ENCODE results near the gene SCGN. TPM values are rescaled to one million over a fixed set of nuclear protein-coding genes. Genes with fewer than 3 reads are reported as not detected.

The SCGN gene
- total and polyA plus RNA-seq, 9 of the 15 experiments (the other 6 are each of a cell fraction or from before 2014, with no cell fraction given), result not detected

DNA sequence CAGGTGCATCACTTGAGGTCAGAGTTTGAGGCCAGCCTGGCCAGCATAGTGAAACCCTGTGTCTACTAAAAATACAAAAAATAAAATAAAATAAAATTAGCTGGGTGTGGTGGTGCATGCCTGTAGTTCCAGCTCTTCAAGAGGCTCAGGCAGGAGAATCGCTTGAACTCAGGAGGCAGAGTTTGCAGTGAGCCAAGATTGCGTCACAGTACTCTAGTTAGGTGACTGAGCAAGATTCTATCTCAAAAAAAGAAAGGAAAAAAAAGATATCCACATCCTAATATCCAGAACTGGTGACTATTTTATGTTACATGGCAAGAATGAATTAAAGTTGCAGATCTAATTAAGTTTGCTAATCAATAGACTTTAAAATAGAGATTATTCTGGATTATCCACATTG is 32.5 kb downstream of the SCGN start (continued):
- no peak for TF ChIP-seq CEBPG (CRISPR knock-in tag; IDR thresholded peaks at IDR 0.05)
- peak; percentile 82 to 97 for TF ChIP-seq CEBPG (tag; conservative IDR thresholded peaks at IDR 0.05 in 1 of 2, IDR thresholded peaks at IDR 0.05 in 1 of 2)
- TF ChIP-seq ZNF347 (CRISPR knock-in tag; IDR thresholded peaks at IDR 0.05; ENCODE audit: low read depth), result no peak
- TF ChIP-seq ZNF785 (CRISPR knock-in tag; IDR thresholded peaks at IDR 0.05), result no peak
- TF ChIP-seq FOSL1 (tag; conservative IDR thresholded peaks at IDR 0.05), result 0 out of 2 replicates have a peak, but pooled peaks have one; percentile 31
- peak; percentile 62; the same call in 1 of the 2 replicates for TF ChIP-seq ATF7 (IDR thresholded peaks at IDR 0.05)
- TF ChIP-seq, protein P1, sequence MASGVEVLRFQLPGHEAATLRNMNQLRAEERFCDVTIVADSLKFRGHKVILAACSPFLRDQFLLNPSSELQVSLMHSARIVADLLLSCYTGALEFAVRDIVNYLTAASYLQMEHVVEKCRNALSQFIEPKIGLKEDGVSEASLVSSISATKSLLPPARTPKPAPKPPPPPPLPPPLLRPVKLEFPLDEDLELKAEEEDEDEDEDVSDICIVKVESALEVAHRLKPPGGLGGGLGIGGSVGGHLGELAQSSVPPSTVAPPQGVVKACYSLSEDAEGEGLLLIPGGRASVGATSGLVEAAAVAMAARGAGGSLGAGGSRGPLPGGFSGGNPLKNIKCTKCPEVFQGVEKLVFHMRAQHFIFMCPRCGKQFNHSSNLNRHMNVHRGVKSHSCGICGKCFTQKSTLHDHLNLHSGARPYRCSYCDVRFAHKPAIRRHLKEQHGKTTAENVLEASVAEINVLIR (CRISPR knock-in tag; IDR thresholded peaks at IDR 0.05), result no peak

DNA sequence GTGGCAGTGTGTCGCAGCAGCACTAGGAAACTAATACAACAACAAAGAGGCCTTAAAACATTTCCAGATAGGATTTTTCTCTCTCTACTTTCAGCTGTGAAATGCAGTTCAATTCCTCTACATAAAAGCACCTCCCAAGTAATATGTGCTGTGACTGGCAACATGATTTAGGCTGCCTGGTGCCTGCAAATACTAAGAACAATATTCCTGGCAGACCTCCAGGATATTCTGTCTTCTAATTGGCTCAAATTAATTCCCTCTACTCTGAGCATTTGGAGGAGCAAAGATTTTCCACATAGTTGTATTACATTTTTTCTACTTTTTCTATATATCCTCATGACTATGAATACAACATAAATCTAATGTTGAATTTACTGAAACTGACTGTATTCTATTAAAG is 33.2 kb downstream of the SCGN start:
- Histone ChIP-seq H3K4me1 (replicated peaks in 1 of 2; ENCODE audit: control insufficient read depth in 2 of 2, insufficient read depth in 2 of 2, low read length in 2 of 2) (peaks cover 0 to 3% of the 10 kb centered on the region in 2 experiments; a peak in 1 of 5 replicates), H3K9ac (ENCODE audit: insufficient read depth in 1 of 2, low read depth in 2 of 2, low read length in 2 of 2) (no peak overlapping the region), H3K27ac (ENCODE audit: extremely low read depth, low read depth, low read length) (no peak overlapping the region), H3K27me3 (ENCODE audit: control insufficient read depth in 2 of 2, insufficient read depth in 2 of 2, low read length in 2 of 2) (no peaks in the 10 kb centered on the region), H2AFZ (ENCODE audit: low read depth, low read length) (no peak overlapping the region; the same call in 1 of the 2 replicates), H3K36me3 (ENCODE audit: control insufficient read depth, insufficient read depth, low read length) (no peaks in the 10 kb centered on the region), H3K79me2 (ENCODE audit: control insufficient read depth, insufficient read depth, low read length) (no peaks in the 10 kb centered on the region), H3K9me3 (replicated peaks; ENCODE audit: control insufficient read depth, insufficient read depth, low read depth, low read length) (no peaks in the 10 kb centered on the region), H3K4me2 (ENCODE audit: insufficient read depth, low read length) (no peak overlapping the region), H3K4me3 (no peak overlapping the region), H3K9me1 (ENCODE audit: control insufficient read depth, insufficient read depth, low read length) (no peaks in the 10 kb centered on the region), H4K20me1 (replicated peaks; ENCODE audit: control insufficient read depth, insufficient read depth, low read length) (no peaks in the 10 kb centered on the region)
- FAIRE-seq (no peak), DNase-seq (ENCODE audit: extremely low read depth in 1 of 4, low spot score in 3 of 4) (no peak), ATAC-seq (no peak)
- in situ Hi-C loops (cut with MboI), result no loop called here
- intact Hi-C loops (cut with micrococcal nuclease), result no loop called here
- ChIA-PET CTCF (ENCODE audit: low intra/inter-chr PET ratio) (no interaction called here), POLR2A (no interaction called here)
- WGBS (ENCODE audit: insufficient coverage, low coverage, missing lambda C conversion rate), result 0% methylated on average over 1 of the region's 1 CpG
- TF ChIP-seq THRA (IDR thresholded peaks at IDR 0.05) (no peak), BCL6 (CRISPR knock-in tag; IDR thresholded peaks at IDR 0.05) (no peak), TCFL5 (CRISPR knock-in tag; conservative IDR thresholded peaks at IDR 0.05) (no peak), CEBPB (tag; IDR thresholded peaks at IDR 0.05) (no peak), CHD1 (IDR thresholded peaks at IDR 0.05; ENCODE audit: low read length) (no peak), TFAM (CRISPR knock-in tag; conservative IDR thresholded peaks at IDR 0.05) (no peak)
- TF ChIP-seq, protein P2, sequence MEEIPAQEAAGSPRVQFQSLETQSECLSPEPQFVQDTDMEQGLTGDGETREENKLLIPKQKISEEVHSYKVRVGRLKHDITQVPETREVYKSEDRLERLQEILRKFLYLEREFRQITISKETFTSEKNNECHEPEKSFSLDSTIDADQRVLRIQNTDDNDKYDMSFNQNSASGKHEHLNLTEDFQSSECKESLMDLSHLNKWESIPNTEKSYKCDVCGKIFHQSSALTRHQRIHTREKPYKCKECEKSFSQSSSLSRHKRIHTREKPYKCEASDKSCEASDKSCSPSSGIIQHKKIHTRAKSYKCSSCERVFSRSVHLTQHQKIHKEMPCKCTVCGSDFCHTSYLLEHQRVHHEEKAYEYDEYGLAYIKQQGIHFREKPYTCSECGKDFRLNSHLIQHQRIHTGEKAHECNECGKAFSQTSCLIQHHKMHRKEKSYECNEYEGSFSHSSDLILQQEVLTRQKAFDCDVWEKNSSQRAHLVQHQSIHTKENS (CRISPR knock-in tag; IDR thresholded peaks at IDR 0.05), result no peak
- TF ChIP-seq, protein P3, sequence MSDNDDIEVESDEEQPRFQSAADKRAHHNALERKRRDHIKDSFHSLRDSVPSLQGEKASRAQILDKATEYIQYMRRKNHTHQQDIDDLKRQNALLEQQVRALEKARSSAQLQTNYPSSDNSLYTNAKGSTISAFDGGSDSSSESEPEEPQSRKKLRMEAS (CRISPR knock-in tag; IDR thresholded peaks at IDR 0.05), result no peak
- BruUV-seq (replicated peaks), result no TSS peak

All from K562 (cell line).